WI38 (cell line): ENCODE measurements around the gene OR1L1.

Experiments used
- H3K4me3 ChIP-seq: 2 replicates; pipeline ENCODE4 v1.5.1; 2011; ENCODE audit warnings: low read depth, mild to moderate bottlenecking, control low read depth, low read length
- TF ChIP-seq, protein P1 (sequence below): IDR thresholded peaks from 2 replicates; pipeline ENCODE4 v1.5.1; 2012; ENCODE audit warnings: low read depth, mild to moderate bottlenecking, control low read depth, low read length

Gene OR1L1

DNA sequence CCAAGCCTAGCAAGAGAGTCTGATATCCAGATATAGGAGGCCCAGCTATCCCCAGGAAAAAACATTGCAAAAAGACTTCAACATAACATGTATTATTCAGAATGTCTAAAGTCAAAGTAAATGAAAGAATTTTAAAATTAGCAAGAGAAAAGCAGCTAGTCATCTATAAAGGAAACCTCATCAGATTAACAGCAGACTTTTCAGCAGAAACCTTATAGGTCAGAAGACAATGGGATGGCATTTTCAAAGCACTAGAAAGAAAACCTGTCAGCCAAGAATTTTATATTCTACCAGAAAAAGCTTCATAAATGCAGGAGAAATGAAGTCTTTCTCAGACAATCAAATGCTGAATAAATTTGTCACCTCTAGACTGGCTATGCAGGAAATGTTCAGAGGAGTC lies 23.3 kb downstream of the OR1L1 start:
- H3K4me3 ChIP-seq = no peak overlapping the region
- TF ChIP-seq, protein P1, sequence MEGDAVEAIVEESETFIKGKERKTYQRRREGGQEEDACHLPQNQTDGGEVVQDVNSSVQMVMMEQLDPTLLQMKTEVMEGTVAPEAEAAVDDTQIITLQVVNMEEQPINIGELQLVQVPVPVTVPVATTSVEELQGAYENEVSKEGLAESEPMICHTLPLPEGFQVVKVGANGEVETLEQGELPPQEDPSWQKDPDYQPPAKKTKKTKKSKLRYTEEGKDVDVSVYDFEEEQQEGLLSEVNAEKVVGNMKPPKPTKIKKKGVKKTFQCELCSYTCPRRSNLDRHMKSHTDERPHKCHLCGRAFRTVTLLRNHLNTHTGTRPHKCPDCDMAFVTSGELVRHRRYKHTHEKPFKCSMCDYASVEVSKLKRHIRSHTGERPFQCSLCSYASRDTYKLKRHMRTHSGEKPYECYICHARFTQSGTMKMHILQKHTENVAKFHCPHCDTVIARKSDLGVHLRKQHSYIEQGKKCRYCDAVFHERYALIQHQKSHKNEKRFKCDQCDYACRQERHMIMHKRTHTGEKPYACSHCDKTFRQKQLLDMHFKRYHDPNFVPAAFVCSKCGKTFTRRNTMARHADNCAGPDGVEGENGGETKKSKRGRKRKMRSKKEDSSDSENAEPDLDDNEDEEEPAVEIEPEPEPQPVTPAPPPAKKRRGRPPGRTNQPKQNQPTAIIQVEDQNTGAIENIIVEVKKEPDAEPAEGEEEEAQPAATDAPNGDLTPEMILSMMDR = no peak

DNA sequence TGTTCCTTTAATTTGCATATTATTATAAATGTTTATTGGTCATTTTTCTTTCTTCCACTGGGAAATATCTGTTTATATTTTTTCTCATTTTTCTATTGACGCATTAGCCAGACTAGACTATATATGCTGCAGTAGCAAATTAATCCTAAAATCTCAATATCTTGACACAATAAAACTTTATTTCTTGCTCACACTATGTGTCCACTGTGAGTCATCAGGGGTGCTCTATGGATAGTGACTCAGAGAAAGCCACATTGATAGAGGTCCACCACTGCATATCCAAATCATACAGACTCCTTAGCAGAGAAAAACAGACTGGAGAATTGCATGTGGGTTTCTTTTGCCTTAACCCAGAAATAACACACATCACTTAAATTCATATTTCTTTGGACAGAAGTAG lies 34.2 kb downstream of the OR1L1 start:
- no peak overlapping the region for H3K4me3 ChIP-seq
- TF ChIP-seq, protein P1 = no peak
